HG03095 (cell line): Measurements from ENCODE around the gene MACROD2.
"Not testable (repeated sequence)": the region's sequence is repeated elsewhere in the genome, so short reads cannot be mapped to it uniquely, and the experiment has no call there.

Source experiments
- ATAC-seq: cut with Tn5 transposase; IDR thresholded peaks from one replicate; pipeline ENCODE4 v1.9.1; 2021; ENCODE audit warnings: moderate library complexity; ENCODE audit not compliant: unreplicated experiment

MACROD2 gene

DNA sequence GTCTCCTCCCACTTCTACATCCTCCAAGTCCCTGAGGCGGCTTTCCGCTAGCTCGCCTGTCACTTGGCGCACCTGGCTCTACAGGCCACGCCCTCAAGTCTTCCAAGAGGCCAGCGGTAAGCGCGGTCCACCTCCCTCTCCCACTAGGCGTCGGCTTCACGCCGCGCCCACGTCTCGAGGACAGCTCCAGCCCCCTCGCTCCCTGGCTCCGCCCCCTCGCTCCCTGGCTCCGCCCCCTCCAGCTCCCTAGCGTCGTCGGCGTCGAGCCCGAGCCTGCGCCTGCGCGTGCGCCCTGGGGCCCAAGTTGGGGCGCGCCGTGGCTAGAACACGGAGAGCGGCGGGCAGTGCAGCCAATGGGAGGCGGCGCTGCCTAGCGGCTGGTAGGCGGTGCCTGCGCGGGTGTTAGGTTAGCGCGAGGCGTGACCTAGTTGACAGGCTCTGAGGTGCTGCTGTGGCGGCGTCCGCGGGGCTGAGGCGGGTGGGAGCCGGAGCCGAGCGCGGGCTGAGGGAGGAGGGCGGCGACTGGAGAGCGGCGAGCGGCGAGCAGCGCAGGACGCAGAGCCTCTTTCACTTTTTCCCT lies at the start of gene MACROD2:
MACROD2 (plus strand) TSS at position 431 of the 580 bp plus-strand sequence.
- no peak for ATAC-seq

DNA sequence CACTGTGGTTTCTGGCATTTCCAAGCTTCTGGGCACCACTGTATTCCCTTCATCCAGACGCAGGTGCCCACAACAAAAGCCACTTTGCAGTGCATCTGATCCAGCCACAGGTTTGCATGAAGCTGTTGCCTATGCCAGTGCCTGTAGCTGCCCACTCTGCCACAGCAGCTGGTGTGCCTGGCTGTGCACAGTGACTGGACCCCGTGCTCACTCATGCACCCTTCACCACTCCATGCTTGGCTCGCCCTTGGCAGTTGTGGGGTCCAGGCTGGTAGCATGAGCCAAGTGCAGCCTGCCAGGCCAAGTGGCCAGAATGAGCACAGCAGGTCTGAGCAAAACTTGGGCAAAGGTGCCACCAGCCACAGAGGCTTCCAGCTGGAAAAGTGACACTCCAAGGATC lies 47.6 kb upstream of the MACROD2 start:
- ATAC-seq: no peak

DNA sequence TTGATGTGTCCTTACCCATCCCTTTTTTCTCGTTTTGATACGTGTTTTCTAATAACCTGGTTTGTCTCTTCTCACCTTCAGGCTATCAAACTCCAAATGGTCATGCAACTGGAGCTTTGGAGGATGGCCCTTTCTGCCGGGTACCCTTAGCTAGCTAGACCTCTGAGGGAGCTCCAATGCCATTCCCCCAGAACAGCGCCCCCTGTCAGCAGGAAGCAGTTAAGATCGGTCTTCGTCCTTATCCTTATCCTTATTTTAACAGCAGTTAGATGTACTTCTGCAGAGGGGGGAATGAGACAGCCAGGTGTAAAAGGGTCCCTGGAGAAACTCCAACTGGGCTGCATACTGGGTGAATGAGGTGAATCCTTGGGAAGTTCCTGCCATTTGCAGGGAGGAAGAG lies 42.1 kb upstream of the MACROD2 start:
- no peak for ATAC-seq

DNA sequence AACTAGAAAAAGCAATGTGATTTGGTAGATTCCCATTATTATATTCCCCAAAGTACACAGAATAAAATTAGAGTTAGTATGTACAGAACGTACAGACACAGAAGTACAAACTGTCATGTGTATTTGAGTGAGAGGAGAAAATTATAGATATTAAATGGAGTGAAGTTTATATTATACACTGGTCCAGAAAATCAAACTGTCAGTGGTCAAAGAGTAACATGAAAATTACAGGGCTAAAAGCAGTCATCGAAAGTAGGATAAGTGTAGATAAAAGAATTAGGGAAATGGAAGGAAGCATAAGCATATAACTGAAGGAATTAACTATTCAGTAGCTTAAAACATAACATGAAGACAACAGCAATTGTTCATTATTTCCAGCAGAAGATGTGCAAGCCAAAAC lies 35.2 kb upstream of the MACROD2 start:
- ATAC-seq: no peak

DNA sequence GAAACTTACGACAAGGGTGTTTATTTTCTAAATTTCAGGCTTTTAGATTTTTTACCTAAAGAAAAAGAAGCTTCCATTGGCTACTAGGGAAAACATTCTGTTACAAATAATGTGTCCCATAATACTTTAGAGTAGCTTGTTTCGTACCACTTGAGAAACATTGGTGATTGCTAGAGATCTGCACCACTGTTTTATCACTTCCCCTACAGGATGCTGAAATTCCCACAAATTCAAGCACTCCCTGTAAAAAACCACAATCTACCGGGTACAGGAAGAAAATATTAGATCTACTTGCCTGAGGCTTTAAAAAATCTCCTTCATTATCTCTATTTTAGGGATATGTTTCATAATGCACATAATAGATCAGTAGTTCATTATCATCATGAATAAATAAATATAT lies 34.8 kb upstream of the MACROD2 start:
- ATAC-seq: no peak

DNA sequence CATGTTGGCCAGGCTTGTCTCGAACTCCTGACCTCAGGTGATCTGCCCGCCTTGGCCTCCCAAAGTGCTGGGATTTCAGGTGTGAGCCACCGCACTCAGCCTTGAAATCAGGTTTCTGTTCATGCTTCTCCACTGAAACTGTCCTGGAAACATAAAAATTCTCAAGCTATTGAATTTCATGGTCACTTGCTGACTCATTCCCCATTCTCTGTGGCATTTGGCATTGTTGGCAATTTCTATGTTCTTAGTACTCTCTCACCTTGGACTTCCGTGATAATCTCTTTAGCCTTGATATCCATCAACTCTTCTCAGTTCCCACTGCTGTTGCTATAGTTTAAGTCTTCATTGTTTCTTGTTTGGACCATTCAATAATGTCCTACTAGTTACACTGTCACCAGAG lies 11.1 kb upstream of the MACROD2 start:
- ATAC-seq: no peak

DNA sequence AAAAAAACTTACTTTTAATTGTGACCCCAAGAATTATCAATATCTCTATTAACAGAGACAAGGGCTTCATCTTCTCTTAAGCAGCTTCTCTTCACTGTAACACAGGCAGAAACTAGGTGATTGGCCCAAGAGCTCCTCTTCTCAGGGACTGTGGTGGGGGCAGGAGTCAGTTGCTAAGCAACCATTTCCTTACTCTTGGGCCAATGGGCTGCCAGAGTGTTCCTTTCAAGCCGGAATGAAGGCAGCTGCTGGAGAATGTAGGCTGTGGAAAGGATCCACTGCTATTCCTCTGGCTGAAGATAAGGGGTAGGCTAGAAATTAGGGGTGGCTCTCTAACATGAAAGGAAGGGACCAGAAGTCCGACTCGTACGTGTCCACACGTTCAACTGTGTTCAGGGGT lies 4.9 kb upstream of the MACROD2 start, which contains the start of gene SEL1L2:
SEL1L2 (minus strand) TSS at position 150 of the 400 bp plus-strand sequence; CDS start at position 70, 80 bp downstream.
- no peak for ATAC-seq

DNA sequence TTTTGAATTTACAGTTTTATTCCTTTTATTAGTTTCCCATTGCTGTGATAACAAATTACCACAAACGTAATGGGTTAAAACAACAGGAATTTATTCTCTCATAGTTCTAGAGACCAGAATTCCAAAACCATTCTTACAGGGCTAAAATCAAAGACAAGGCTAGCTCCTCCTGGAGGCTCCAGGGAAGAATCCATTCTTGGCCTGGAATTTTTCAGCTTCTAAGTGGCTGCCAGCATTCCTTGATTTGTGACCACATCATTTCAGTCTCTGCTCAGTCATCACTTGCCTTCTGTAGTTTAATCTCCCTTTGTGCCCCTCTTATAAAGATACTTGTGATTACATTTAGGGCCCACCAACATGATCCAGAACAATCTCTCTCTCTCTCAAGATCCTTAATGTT lies 4.0 kb upstream of the MACROD2 start:
- no peak for ATAC-seq

DNA sequence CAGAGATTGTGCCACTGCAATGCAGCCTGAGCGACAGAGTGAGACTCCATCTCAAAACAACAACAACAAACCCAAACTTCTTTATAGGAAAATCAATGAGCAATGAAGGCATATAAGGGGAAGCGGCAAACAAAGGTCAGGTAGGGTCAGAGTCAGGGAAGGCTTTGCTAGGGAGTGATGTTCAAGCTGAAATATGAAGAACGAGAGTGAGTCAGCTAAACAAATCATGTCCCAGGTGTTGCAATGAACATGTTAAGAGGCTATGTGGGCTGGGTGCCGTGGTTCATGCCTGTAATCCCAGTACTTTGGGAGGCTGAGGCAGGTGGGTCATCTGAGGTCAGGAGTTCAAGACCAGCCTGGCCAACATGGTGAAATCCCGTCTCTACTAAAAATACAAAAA lies 3.4 kb upstream of the MACROD2 start:
- ATAC-seq: not testable (repeated sequence)

DNA sequence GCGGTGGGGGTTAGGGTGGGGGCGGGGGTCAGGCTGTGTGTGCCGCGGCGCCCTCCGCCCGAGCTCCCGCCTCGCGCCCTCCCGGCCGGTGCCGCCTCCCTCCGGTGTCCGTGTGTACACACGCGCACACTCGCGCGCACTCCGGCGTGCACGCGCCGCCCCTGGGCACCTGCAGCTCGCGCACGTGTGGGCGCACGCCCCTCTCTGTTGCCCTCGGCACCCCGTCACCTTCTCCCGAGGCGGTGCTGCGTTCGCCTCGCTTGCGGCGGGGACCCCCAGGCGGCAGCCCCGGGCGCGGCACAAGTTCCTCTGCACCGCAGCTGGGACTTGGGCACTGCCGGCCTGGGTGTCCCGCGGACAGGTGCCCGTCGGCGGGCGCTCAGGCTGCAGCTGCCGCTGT lies 525 bp downstream of the MACROD2 start:
- no peak for ATAC-seq

DNA sequence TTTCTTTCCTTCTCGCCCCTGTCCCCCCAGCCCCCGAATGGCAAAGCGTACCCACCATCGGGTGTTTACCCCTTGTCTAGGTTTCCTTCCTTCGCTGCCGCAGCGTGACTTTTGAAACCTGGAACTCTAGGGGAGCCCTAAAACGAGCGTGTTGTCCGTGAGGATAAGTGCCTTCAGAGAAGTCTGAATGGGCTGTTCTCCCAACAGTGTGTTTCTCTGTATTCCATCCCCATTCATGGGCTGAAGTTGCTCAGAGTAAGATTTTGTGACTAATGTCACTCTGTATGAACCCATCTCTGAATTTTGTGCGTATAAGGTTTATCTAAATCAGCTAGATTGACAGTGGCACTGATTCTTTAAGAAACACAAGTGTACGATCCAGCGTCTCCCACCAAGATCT lies 949 bp downstream of the MACROD2 start:
- ATAC-seq: no peak

DNA sequence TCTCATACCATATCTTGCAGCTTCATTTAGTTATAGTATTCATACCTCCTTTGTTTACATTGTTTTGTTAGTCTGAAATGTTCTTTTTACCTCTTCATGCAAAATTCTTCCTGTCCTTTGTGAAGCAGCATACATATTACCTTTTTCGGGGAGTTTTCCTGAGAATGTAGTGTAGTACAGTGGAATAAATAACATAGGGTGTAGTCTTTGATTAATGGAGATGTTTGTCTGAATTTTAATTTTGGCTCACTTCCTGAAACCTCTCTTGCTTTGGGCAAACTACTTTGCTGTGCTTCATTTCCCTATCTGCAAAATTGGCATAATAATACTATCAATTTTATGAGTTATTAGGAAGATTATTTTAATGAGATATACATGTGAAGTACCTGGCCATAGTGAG lies 5.6 kb downstream of the MACROD2 start:
- ATAC-seq: no peak

DNA sequence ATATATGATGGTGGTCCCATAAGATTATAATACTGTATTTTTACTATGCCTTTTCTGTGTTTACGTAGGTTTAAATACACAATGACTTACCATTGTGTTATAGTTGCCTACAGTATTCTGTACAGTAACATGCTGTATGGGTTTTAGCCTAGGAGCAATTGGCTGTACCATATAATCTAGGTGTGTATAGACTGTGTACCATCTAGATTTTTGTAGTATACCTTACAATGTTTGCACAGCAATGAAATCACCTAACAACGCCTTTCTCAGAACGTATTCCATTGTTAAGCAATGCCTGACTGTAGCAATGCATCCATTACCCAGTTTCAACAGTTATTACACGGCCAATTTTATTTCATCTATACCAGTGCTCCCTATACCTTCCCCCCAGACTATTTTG lies 10.7 kb downstream of the MACROD2 start:
- ATAC-seq: no peak

DNA sequence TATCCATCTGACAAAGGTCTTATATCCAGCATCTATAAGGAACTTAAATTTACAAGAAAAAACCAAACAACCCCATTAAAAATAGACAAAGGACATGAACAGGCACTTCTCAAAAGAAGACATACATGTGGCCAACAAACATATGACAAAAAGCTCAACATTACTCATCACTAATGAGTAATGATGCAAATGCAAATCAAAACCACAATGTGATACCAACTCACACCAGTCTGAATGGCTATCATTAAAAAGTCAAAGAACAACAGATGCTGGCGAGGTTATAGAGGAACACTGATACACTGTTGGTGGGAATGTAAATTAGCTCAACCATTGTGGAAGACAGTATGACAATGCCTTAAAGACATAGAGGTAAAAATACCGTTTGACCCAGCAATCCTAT lies 13.9 kb downstream of the MACROD2 start:
- ATAC-seq: no peak

DNA sequence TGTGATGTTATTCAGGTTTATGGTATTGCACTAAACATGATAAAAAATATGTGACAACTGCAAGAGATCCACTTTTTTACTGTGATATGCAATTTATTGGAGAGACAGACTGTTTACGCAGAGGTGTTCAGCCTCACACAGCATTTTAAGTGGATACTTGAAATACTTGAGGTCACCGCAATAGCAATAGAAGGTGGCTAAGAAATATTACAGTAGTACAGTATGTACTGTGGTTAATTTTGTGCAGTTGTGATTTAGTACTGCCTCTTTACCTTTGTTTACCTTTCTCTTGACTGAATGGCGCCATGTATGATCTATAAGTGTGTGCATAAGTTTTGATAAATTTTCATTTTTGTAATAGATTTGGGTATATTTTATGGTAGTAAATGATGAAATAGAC lies 17.4 kb downstream of the MACROD2 start:
- no peak for ATAC-seq

DNA sequence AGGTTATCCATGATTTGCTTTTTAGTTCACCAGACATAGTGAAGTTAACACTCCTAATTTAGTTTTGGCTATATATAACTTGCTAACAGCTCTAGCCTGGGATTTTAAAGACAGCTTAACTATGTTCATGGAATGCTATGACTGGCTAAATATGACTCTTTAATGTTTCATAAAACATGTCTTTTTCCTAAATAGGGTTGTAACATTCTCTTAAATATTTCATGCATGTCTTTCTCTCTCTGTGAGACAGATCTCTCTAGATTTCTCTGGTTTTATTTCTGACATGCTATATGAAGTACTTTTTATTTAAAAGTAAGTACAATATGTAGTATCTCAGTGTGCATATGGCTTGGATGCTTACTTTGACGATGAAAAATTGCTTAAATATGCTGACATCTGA lies 35.7 kb downstream of the MACROD2 start:
- no peak for ATAC-seq

DNA sequence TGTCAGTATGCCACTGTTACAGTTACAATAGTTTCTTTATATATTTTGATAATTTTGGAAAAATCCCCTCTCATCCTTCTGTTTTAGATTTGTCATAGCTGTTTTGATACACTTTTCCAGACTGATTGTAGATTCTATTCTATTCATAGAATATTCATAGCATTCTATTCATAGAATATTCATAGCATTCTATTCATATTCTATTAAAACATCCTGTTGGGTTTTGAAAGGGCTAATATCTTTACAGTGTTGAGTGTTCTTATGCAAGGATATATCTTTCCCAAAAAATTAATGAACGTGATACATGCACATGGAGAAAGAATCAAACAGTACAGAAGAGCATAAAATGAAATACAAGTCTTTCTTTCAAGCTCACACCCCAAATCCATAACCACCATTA lies 38.0 kb downstream of the MACROD2 start:
- ATAC-seq: no peak

DNA sequence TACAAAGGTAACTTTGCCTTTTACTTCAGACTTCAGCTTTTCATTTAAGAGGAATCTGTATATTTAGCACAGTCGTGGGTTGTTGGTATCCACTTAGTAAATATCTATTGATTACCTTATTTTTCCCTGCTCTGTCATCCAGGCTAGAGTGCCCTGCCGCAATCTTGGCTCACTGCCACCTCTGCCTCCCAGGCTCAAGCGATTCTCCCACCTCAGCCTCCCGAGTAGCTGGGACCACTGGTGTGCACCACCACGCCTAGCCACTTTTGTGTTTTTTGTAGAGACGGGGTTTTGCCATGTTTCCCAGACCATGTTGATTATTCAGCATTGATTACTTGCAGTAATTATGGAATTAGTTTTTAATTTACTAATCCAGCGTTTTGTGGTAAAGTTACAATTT lies 41.3 kb downstream of the MACROD2 start:
- no peak for ATAC-seq

DNA sequence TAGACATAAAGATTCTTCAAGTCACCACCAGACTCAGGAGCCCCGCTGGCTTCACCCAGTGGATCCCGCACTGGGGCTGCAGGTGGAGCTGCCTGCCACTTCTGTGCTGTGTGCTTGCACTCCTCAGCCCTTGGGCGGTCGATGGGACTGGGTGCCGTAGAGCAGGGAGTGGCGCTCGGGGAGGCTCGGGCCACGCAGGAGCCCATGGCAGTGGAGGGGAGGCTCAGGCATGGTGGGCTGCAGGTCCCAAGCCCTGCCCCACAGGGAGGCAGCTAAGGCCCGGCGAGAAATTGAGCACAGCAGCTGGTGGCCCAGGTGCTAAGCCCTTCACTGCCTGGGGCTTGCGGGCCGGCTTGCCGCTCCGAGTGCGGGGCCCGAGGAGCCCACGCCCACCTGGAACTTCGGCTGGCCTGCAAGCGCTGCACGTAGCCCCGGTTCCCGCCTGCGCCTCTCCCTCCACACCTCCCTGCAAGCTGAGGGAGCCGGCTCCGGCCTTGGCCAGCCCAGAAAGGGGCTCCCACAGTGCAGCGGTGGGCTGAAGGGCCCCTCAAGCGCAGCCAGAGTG lies 49.5 kb downstream of the MACROD2 start:
- ATAC-seq: not testable (repeated sequence)

DNA sequence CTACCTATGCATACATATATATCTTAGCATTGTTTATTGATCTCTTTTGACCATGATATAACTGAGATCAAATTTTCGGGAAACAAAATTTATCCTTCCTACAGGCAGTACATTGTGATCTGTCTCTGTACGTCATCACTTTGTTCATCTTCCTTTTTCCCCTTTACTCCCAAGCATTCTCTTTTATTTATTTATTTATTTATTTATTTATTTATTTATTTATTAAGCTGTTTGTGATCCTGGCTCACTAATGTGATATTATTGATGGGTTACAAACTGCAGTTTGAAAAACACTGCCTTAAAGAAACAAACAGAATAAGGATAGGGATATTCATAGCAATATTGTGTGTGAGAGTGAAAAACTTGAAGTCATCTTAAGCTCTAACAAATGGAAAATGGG lies 51.2 kb downstream of the MACROD2 start:
- no peak for ATAC-seq

DNA sequence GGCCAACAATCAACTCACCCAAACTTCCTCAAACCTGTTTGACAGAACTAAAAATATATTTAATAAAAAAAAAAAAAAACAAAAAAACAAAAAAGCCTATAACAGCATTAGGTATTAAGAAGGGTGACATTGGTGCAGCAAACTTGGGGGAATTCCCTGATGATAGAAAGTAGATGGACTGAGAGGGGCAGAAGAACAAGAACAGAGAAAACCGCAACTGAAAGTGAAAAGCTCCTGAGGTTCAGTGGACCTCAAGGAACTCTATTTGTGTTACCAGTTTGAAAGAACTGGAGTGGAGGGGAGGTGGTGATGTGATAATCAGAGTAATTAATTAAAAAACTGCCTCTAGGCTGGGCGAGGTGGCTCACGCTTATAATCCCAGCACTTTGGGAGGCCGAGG lies 53.8 kb downstream of the MACROD2 start:
- ATAC-seq: peak; percentile 81

DNA sequence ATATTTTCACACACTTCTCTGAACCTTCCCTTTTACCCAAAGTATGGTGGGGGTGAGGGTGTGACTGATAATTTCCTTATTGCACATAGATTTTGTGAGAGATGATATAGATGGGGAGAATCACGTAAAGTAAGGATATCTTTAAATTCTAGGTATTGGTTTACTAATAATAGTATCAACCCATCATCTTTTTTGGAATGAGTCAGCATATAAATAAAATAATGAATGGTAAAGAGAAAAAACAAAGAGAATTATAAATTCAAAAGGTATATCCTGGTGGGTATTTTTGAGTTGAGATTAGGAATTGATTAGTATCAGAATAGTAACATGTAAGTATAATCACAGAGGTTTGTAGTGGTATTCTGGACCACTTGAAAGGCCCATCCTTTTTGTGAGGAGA lies 56.1 kb downstream of the MACROD2 start:
- ATAC-seq: no peak

DNA sequence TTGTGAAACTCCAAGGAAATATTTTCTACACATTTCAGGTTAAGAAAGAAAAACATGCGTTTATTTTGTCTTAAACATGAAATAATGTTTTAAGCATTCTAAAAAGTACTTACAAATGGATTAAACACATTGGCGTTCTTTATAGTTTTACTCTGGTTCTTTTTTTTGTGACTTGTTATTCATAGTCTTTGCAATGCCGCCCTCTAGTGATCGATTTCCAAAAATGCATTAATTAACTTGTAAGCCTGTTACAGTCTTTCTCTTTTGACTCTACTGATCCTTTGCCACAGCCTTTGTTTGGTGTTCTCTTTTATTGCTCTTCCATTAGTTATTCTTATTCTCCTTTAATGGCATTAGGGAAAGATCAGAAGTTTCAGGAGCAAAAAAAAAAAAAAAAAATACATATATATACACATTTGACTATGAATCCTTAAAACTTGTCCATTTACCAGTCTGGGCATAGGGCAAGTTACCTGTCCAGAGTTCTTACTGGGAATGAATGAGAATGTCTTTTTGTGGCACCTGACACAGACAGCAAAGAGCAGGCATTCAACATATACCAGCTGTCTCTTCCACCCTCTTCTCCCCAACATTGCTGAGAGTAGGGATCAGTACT lies 59.9 kb downstream of the MACROD2 start:
- peak; percentile 70 for ATAC-seq
